OCI-LY3 (cell line): ENCODE measurements around the gene SPEF1.

Source experiments
- H2AFZ ChIP-seq: fragments of 200-600, 300-600 bp; shearing (Covaris generic); 2 replicates; pipeline ENCODE4 v1.6.0; 2014; ENCODE audit warnings: antibody characterized with exemption, low read depth, low read length
- H3K27ac ChIP-seq: fragments of 200-600, 300-600 bp; sonication (generic); 2 replicates; pipeline ENCODE4 v1.5.1; 2014; ENCODE audit warnings: mild to moderate bottlenecking, low read length, moderate library complexity, mixed read lengths
- H3K27me3 ChIP-seq: fragments of 200-600, 300-600 bp; sonication (generic); 2 replicates; pipeline ENCODE4 v1.6.1; 2014; ENCODE audit warnings: low read depth, low read length, mixed read lengths
- H3K36me3 ChIP-seq: fragments of 200-600, 300-600 bp; sonication (generic); replicated peaks from 2 replicates; pipeline ENCODE3; 2014; ENCODE audit warnings: low read depth, low read length, mixed read lengths
- H3K4me1 ChIP-seq: fragments of 300-600, 200-600 bp; sonication (generic); 2 replicates; pipeline ENCODE4 v1.6.1; 2014; ENCODE audit warnings: low read length, mixed read lengths
- H3K4me2 ChIP-seq: fragments of 200-600, 300-600 bp; sonication (generic); 2 replicates; pipeline ENCODE4 v1.6.1; 2014; ENCODE audit warnings: low read length, mixed read lengths
- H3K4me3 ChIP-seq: fragments of 300-600, 200-600 bp; sonication (generic); 2 replicates; pipeline ENCODE4 v1.5.1; 2014; ENCODE audit warnings: antibody characterized with exemption, mild to moderate bottlenecking, low read length, moderate library complexity
- H3K79me2 ChIP-seq: fragments of 300-600, 200-600 bp; shearing (Covaris generic); 2 replicates; pipeline ENCODE4 v1.6.1; 2014; ENCODE audit warnings: mild to moderate bottlenecking, low read length, mixed read lengths
- H3K9ac ChIP-seq: fragments of 300-600, 200-600 bp; shearing (Covaris generic); 2 replicates; pipeline ENCODE4 v1.6.0; 2014; ENCODE audit warnings: mild to moderate bottlenecking, low read length, moderate library complexity
- H3K9me3 ChIP-seq: fragments of 200-600, 300-600 bp; shearing (Covaris generic); 2 replicates; pipeline ENCODE4 v1.6.1; 2014; ENCODE audit warnings: low read length, mixed read lengths; ENCODE audit not compliant: insufficient read depth
- H4K20me1 ChIP-seq: fragments of 200-600, 300-600 bp; sonication (generic); 2 replicates; pipeline ENCODE4 v1.6.1; 2016; ENCODE audit warnings: low read length, mixed read lengths; ENCODE audit not compliant: insufficient read depth
- CTCF ChIP-seq: fragments of 200-600, 300-600 bp; sonication (generic); IDR thresholded peaks from 2 replicates; pipeline ENCODE4 v1.5.1; 2014; ENCODE audit warnings: antibody characterized with exemption, low read length, low read depth
- EZH2phosphoT487 ChIP-seq: fragments of 200-600 bp; shearing (Covaris generic); IDR thresholded peaks from 2 replicates; pipeline ENCODE4 v1.6.1; 2018; ENCODE audit warnings: antibody characterized with exemption, mixed run types, low read depth

Gene SPEF1

GRCh38 chr20:3751675-3752385 is 29.4 kb downstream of the SPEF1 start:
- no peaks in the 10 kb centered on the region for H3K79me2 ChIP-seq
- no peak overlapping the region for H3K4me2 ChIP-seq
- H3K9ac ChIP-seq: no peak overlapping the region
- H3K27ac ChIP-seq: no peak overlapping the region
- no peaks in the 10 kb centered on the region for H3K4me1 ChIP-seq
- H4K20me1 ChIP-seq: no peaks in the 10 kb centered on the region; the same call in 1 of the 2 replicates
- H3K4me3 ChIP-seq: no peak overlapping the region
- peaks cover 6% of the 10 kb centered on the region for H3K36me3 ChIP-seq
- H2AFZ ChIP-seq: no peak overlapping the region
- no peak for TF ChIP-seq CTCF
- TF ChIP-seq EZH2phosphoT487: no peak
- H3K9me3 ChIP-seq: no peaks in the 10 kb centered on the region
- H3K27me3 ChIP-seq: no peaks in the 10 kb centered on the region

- Histone ChIP-seq H3K27me3 (no peaks in the 10 kb centered on the region), H2AFZ (no peak overlapping the region), H3K27ac (no peak overlapping the region), H3K4me1 (no peaks in the 10 kb centered on the region), H3K36me3 (peaks cover 6% of the 10 kb centered on the region), H3K4me2 (no peak overlapping the region), H3K9ac (no peak overlapping the region), H4K20me1 (no peaks in the 10 kb centered on the region; the same call in 1 of the 2 replicates), H3K79me2 (no peaks in the 10 kb centered on the region), H3K9me3 (no peaks in the 10 kb centered on the region), H3K4me3 (no peak overlapping the region)
- TF ChIP-seq EZH2phosphoT487: no peak
- no peak for TF ChIP-seq CTCF
Observed at GRCh38 chr20:3751305-3751674, 30.0 kb downstream of the SPEF1 start.

- no peaks in the 10 kb centered on the region for H3K79me2 ChIP-seq
- H3K27me3 ChIP-seq: no peaks in the 10 kb centered on the region
- peaks cover 6% of the 10 kb centered on the region for H3K36me3 ChIP-seq
- no peak overlapping the region for H3K4me2 ChIP-seq
- no peak for TF ChIP-seq CTCF
- no peak for TF ChIP-seq EZH2phosphoT487
- H3K4me1 ChIP-seq: no peaks in the 10 kb centered on the region
- no peak overlapping the region for H3K27ac ChIP-seq
- H3K9me3 ChIP-seq: no peaks in the 10 kb centered on the region
- H3K9ac ChIP-seq: no peak overlapping the region
- no peaks in the 10 kb centered on the region; the same call in 1 of the 2 replicates for H4K20me1 ChIP-seq
- H3K4me3 ChIP-seq: no peak overlapping the region
- no peak overlapping the region for H2AFZ ChIP-seq
Observed at GRCh38 chr20:3749689-3750531, 31.3 kb downstream of the SPEF1 start.

GRCh38 chr20:3749087-3749688 is 32.1 kb downstream of the SPEF1 start:
- H2AFZ ChIP-seq: no peak overlapping the region
- peaks cover 3% of the 10 kb centered on the region for H3K36me3 ChIP-seq
- no peak overlapping the region for H3K27ac ChIP-seq
- no peak overlapping the region for H3K9ac ChIP-seq
- no peaks in the 10 kb centered on the region for H3K9me3 ChIP-seq
- H3K4me1 ChIP-seq: no peaks in the 10 kb centered on the region
- 0 out of 2 replicates have a peak, but pooled peaks cover 5% of the 10 kb centered on the region for H3K27me3 ChIP-seq
- H4K20me1 ChIP-seq: no peaks in the 10 kb centered on the region; the same call in 1 of the 2 replicates
- H3K4me2 ChIP-seq: no peak overlapping the region
- H3K79me2 ChIP-seq: no peaks in the 10 kb centered on the region
- H3K4me3 ChIP-seq: no peak overlapping the region
- TF ChIP-seq CTCF (no peak), EZH2phosphoT487 (no peak)
